HepG2 (cell line): ENCODE data around the gene ARL3. TPM values are rescaled to one million over a fixed set of nuclear protein-coding genes. Genes with fewer than 3 reads are reported as not detected.

Source experiments
- BRF2 ChIP-seq: sonication (generic); formaldehyde crosslinking; IDR thresholded peaks from 2 replicates; pipeline ENCODE4 v1.8.1; 2022; ENCODE audit warnings: mild to moderate bottlenecking, missing genetic modification reagents
- CERS6 ChIP-seq: sonication (generic); formaldehyde crosslinking; IDR thresholded peaks from 2 replicates; pipeline ENCODE4 v1.5.0; 2020; ENCODE audit warnings: missing genetic modification reagents
- ETV5 ChIP-seq: IDR thresholded peaks from 2 replicates; pipeline ENCODE4 v1.6.1; 2018; ENCODE audit warnings: missing biosample characterization, missing genetic modification reagents, inconsistent platforms, borderline replicate concordance
- KDM4B ChIP-seq: sonication (generic); formaldehyde crosslinking; IDR thresholded peaks from 2 replicates; pipeline ENCODE4 v1.4.0; 2020; ENCODE audit warnings: missing genetic modification reagents
- KLF16 ChIP-seq, 2 experiments: sonication (generic) in 1 of 2; formaldehyde crosslinking in 1 of 2; IDR thresholded peaks; 2 replicates each; pipeline versions ENCODE4 v1.6.1 to v1.8.0; 2016 to 2023; ENCODE audit warnings: missing genetic modification reagents in 2 of 2, missing compliant biosample characterization in 1 of 2
- NFATC3 ChIP-seq: sonication (generic); formaldehyde crosslinking; IDR thresholded peaks from 2 replicates; pipeline ENCODE4 v1.5.1; 2020; ENCODE audit warnings: mild to moderate bottlenecking, missing genetic modification reagents
- RBAK ChIP-seq: sonication (generic); formaldehyde crosslinking; IDR thresholded peaks from 2 replicates; pipeline ENCODE4 v1.5.1; 2020; ENCODE audit warnings: mild to moderate bottlenecking, missing genetic modification reagents
- RBM39 ChIP-seq: fragments of 200-400 bp; formaldehyde crosslinking; IDR thresholded peaks from one replicate; pipeline ENCODE4 v1.6.1; 2018; ENCODE audit warnings: antibody characterized with exemption, mild to moderate bottlenecking, low read depth, low read length; ENCODE audit not compliant: poor library complexity, severe bottlenecking
- SP1 ChIP-seq, 2 experiments: fragments of 450-650 bp in 1 of 2; sonication (generic) in 1 of 2; formaldehyde crosslinking in 1 of 2; IDR thresholded peaks; 2 replicates each; pipeline versions ENCODE4 v1.4.0 to v1.6.1; 2016 to 2020; ENCODE audit warnings: missing genetic modification reagents in 1 of 2
- SRSF1 ChIP-seq: fragments of 200-400 bp; formaldehyde crosslinking; optimal IDR thresholded peaks from 2 replicates; pipeline ENCODE3; 2017; ENCODE audit warnings: mild to moderate bottlenecking, low read depth, low read length, moderate library complexity
- TBX3 ChIP-seq: fragments of 450-650 bp; IDR thresholded peaks from 2 replicates; pipeline ENCODE4 v1.6.1; 2017; ENCODE audit warnings: antibody characterized with exemption, mild to moderate bottlenecking, inconsistent platforms, borderline replicate concordance
- XBP1 ChIP-seq: sonication (generic); formaldehyde crosslinking; IDR thresholded peaks from 2 replicates; pipeline ENCODE4 v1.5.0; 2020; ENCODE audit warnings: missing genetic modification reagents
- ZBTB38 ChIP-seq: sonication (generic); formaldehyde crosslinking; IDR thresholded peaks from 2 replicates; pipeline ENCODE4 v1.5.1; 2020; ENCODE audit warnings: mild to moderate bottlenecking, missing genetic modification reagents
- ZKSCAN8 ChIP-seq: IDR thresholded peaks from 2 replicates; pipeline ENCODE4 v1.6.1; 2016; ENCODE audit warnings: borderline replicate concordance, missing genetic modification reagents, missing compliant biosample characterization
- ZNF570 ChIP-seq: sonication (generic); formaldehyde crosslinking; IDR thresholded peaks from 2 replicates; pipeline ENCODE4 v1.4.0; 2020; ENCODE audit warnings: mild to moderate bottlenecking, missing genetic modification reagents, borderline replicate concordance
- ZNF7 ChIP-seq: IDR thresholded peaks from 2 replicates; pipeline ENCODE4 v1.6.1; 2016; ENCODE audit warnings: missing biosample characterization, missing genetic modification reagents
- ZNF709 ChIP-seq: sonication (generic); formaldehyde crosslinking; IDR thresholded peaks from 2 replicates; pipeline ENCODE4 v1.5.0; 2020; ENCODE audit warnings: mild to moderate bottlenecking, missing genetic modification reagents
- ZNF766 ChIP-seq: sonication (generic); formaldehyde crosslinking; IDR thresholded peaks from 2 replicates; pipeline ENCODE4 v1.5.0; 2020; ENCODE audit warnings: missing genetic modification reagents, borderline replicate concordance
- ZNF891 ChIP-seq: sonication (generic); formaldehyde crosslinking; IDR thresholded peaks from 2 replicates; pipeline ENCODE4 v1.5.0; 2020; ENCODE audit warnings: mild to moderate bottlenecking, missing genetic modification reagents
- ZSCAN22 ChIP-seq: sonication (generic); formaldehyde crosslinking; IDR thresholded peaks from 2 replicates; pipeline ENCODE4 v1.4.0; 2020; ENCODE audit warnings: mild to moderate bottlenecking, missing genetic modification reagents
- ZSCAN25 ChIP-seq: sonication (generic); formaldehyde crosslinking; IDR thresholded peaks from 2 replicates; pipeline ENCODE4 v1.8.0; 2022; ENCODE audit warnings: mild to moderate bottlenecking, missing genetic modification reagents
- polyA plus RNA-seq, 8 experiments: library from polyadenylated mRNA; depleted of rRNA in 3 of 8; stranded (reverse) in 7 of 8; unstranded in 1 of 8; fragments of >200 nt; fragmentation: Illumina TruSeq in 4 of 8; extraction: Trizol in 4 of 8; gene quantifications; 2 replicates each; pipeline versions ENCODE4 v1.2.1 to v1.2.3, GENCODE V29; 2011 to 2016; ENCODE audit warnings: low read depth in 4 of 8, missing spikeins in 1 of 8, mixed read lengths in 1 of 8; ENCODE audit not compliant: insufficient read depth in 1 of 8
- total RNA-seq, 5 experiments: library from RNA; depleted of rRNA; stranded (reverse); fragments of >200 nt; fragmentation: Illumina TruSeq; extraction: Trizol; gene quantifications; 2 replicates each; pipeline ENCODE4 v1.2.3, GENCODE V29; 2016; ENCODE audit warnings: low read depth in 1 of 5
- TF ChIP-seq, protein P1 (sequence below): sonication (generic); formaldehyde crosslinking; IDR thresholded peaks from 2 replicates; pipeline ENCODE4 v1.8.1; 2023; ENCODE audit warnings: mild to moderate bottlenecking, missing genetic modification reagents
- TF ChIP-seq, protein P2 (sequence below): IDR thresholded peaks from 2 replicates; pipeline ENCODE4 v1.6.1; 2016; ENCODE audit warnings: low read depth, borderline replicate concordance
- TF ChIP-seq, protein P3 (sequence below): sonication (generic); formaldehyde crosslinking; IDR thresholded peaks from 2 replicates; pipeline ENCODE4 v1.4.0; 2020; ENCODE audit warnings: mild to moderate bottlenecking, missing genetic modification reagents

ARL3 gene
- total and polyA plus RNA-seq, 2 of the 13 experiments (the other 11 are each of a cell fraction or from before 2014, with no cell fraction given): 5.2 to 6.6 TPM

- TF ChIP-seq RBM39 (no peak), ZNF709 (peak; percentile 66), ZNF766 (CRISPR knock-in tag) (no peak), ZBTB38 (CRISPR knock-in tag) (no peak), ETV5 (peak; percentile 34; the same call in 1 of the 2 replicates), ZSCAN22 (no peak), CERS6 (CRISPR knock-in tag) (no peak), RBAK (CRISPR knock-in tag) (no peak; the same call in 1 of the 2 replicates), SRSF1 (peak; percentile 84), ZNF7 (CRISPR knock-in tag) (no peak), BRF2 (CRISPR knock-in tag) (0 out of 2 replicates have a peak, but pooled peaks have one; percentile 35), ZNF570 (no peak), TBX3 (no peak), KLF16 (CRISPR knock-in tag; IDR thresholded peaks at IDR 0.05) (peak in 1 of 2 experiments; percentile 59; a peak in 1 of 4 replicates), ZSCAN25 (CRISPR knock-in tag) (no peak), NFATC3 (CRISPR knock-in tag) (no peak), ZNF891 (CRISPR knock-in tag) (no peak), KDM4B (CRISPR knock-in tag) (peak; percentile 58; the same call in 1 of the 2 replicates), ZKSCAN8 (CRISPR knock-in tag) (0 out of 2 replicates have a peak, but pooled peaks have one; percentile 27), XBP1 (no peak), SP1 (IDR thresholded peaks at IDR 0.05) (no peak), SP1 (CRISPR knock-in tag; IDR thresholded peaks at IDR 0.05) (peak; percentile 43; the same call in 1 of the 2 replicates)
- TF ChIP-seq, protein P1, sequence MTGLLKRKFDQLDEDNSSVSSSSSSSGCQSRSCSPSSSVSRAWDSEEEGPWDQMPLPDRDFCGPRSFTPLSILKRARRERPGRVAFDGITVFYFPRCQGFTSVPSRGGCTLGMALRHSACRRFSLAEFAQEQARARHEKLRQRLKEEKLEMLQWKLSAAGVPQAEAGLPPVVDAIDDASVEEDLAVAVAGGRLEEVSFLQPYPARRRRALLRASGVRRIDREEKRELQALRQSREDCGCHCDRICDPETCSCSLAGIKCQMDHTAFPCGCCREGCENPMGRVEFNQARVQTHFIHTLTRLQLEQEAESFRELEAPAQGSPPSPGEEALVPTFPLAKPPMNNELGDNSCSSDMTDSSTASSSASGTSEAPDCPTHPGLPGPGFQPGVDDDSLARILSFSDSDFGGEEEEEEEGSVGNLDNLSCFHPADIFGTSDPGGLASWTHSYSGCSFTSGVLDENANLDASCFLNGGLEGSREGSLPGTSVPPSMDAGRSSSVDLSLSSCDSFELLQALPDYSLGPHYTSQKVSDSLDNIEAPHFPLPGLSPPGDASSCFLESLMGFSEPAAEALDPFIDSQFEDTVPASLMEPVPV (CRISPR knock-in tag): no peak
- TF ChIP-seq, protein P2, sequence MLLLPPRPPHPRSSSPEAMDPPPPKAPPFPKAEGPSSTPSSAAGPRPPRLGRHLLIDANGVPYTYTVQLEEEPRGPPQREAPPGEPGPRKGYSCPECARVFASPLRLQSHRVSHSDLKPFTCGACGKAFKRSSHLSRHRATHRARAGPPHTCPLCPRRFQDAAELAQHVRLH (CRISPR knock-in tag): no peak; the same call in 1 of the 2 replicates
- TF ChIP-seq, protein P3, sequence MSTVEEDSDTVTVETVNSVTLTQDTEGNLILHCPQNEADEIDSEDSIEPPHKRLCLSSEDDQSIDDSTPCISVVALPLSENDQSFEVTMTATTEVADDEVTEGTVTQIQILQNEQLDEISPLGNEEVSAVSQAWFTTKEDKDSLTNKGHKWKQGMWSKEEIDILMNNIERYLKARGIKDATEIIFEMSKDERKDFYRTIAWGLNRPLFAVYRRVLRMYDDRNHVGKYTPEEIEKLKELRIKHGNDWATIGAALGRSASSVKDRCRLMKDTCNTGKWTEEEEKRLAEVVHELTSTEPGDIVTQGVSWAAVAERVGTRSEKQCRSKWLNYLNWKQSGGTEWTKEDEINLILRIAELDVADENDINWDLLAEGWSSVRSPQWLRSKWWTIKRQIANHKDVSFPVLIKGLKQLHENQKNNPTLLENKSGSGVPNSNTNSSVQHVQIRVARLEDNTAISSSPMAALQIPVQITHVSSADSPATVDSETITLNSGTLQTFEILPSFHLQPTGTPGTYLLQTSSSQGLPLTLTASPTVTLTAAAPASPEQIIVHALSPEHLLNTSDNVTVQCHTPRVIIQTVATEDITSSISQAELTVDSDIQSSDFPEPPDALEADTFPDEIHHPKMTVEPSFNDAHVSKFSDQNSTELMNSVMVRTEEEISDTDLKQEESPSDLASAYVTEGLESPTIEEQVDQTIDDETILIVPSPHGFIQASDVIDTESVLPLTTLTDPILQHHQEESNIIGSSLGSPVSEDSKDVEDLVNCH (CRISPR knock-in tag): no peak
These were observed 53.1 kb downstream of the ARL3 start (continued) for GRCh38 chr10:102660888-102661657.
